ENCODE data around the gene CYP26B1.

- TF ChIP-seq CTCF (IDR thresholded peaks at IDR 0.05; ENCODE audit: poor library complexity) = no peak
- no peak for TF ChIP-seq EZH2phosphoT487 (IDR thresholded peaks at IDR 0.05; ENCODE audit: low read depth, severe bottlenecking, unreplicated experiment)
- no peak for TF ChIP-seq EZH2 (IDR thresholded peaks at IDR 0.05; ENCODE audit: borderline replicate concordance)
These were observed 16.9 kb downstream of the CYP26B1 start for GRCh38 chr2:72130659-72131360.
